NB4 (cell line): ENCODE data around the gene PTGR2.

ENCODE experiments used
- MAX ChIP-seq: IDR thresholded peaks from 2 replicates; pipeline ENCODE4 v1.6.1; 2011; ENCODE audit warnings: low read depth, low read length
- MYC ChIP-seq: IDR thresholded peaks from 2 replicates; pipeline ENCODE4 v1.6.1; 2011; ENCODE audit warnings: low read depth, low read length
- POLR2A ChIP-seq: IDR thresholded peaks from 2 replicates; pipeline ENCODE4 v1.6.1; 2011; ENCODE audit warnings: mild to moderate bottlenecking; ENCODE audit not compliant: insufficient read length; ENCODE audit errors: extremely low read depth
- TF ChIP-seq, protein P1 (sequence below): IDR thresholded peaks from one replicate; pipeline ENCODE4 v1.5.1; 2012; ENCODE audit warnings: low read depth, low read length

DNA sequence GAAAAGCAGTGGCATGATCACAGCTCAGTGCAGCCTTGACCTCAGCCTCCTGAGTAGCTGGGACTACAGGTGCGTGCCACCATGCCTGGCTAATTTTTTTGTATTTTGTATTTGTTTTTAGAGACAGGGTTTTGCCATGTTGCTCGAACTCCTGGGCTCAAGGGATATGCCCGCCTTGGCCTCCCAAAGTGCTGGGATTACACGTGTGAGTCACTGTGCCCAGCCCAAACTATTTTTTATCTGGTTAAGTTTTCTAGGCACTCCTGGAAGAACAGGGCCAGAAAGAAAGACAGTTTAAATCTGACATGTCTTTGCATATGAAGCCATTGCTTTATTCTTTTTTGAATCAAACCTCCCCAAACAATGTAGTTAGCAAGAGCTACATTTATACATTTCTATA is 27.5 kb upstream of the PTGR2 start:
- TF ChIP-seq MYC, result no peak
- TF ChIP-seq POLR2A, result no peak
- TF ChIP-seq, protein P1, sequence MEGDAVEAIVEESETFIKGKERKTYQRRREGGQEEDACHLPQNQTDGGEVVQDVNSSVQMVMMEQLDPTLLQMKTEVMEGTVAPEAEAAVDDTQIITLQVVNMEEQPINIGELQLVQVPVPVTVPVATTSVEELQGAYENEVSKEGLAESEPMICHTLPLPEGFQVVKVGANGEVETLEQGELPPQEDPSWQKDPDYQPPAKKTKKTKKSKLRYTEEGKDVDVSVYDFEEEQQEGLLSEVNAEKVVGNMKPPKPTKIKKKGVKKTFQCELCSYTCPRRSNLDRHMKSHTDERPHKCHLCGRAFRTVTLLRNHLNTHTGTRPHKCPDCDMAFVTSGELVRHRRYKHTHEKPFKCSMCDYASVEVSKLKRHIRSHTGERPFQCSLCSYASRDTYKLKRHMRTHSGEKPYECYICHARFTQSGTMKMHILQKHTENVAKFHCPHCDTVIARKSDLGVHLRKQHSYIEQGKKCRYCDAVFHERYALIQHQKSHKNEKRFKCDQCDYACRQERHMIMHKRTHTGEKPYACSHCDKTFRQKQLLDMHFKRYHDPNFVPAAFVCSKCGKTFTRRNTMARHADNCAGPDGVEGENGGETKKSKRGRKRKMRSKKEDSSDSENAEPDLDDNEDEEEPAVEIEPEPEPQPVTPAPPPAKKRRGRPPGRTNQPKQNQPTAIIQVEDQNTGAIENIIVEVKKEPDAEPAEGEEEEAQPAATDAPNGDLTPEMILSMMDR, result no peak
- no peak for TF ChIP-seq MAX
